ENCODE results near the gene CAPN15.

GRCh38 chr16:588639-588888 is 61.1 kb downstream of the CAPN15 start:
- TF ChIP-seq PTBP1 (IDR thresholded peaks at IDR 0.05; ENCODE audit: low read depth, low read length) (no peak), CTCF (IDR thresholded peaks at IDR 0.05 in 2 of 3, conservative IDR thresholded peaks at IDR 0.05 in 1 of 3; ENCODE audit: insufficient read depth in 2 of 3, low read depth in 1 of 3, low read length in 3 of 3) (no peak), DPF2 (IDR thresholded peaks at IDR 0.05) (no peak), EZH2 (IDR thresholded peaks at IDR 0.05; ENCODE audit: borderline replicate concordance, low read depth, low read length) (no peak), SMARCC2 (IDR thresholded peaks at IDR 0.05; ENCODE audit: low read depth) (no peak)

Data from K562 (cell line).